GM12873 (cell line): ENCODE data around the gene PRKRIP1.

Experiments
- TF ChIP-seq, protein P1 (sequence below): IDR thresholded peaks from 2 replicates; pipeline ENCODE4 v1.5.1; 2012; ENCODE audit warnings: low read depth, mild to moderate bottlenecking, moderate library complexity, low read length, control low read depth; ENCODE audit not compliant: insufficient read depth; ENCODE audit errors: missing control alignments

The PRKRIP1 gene

DNA sequence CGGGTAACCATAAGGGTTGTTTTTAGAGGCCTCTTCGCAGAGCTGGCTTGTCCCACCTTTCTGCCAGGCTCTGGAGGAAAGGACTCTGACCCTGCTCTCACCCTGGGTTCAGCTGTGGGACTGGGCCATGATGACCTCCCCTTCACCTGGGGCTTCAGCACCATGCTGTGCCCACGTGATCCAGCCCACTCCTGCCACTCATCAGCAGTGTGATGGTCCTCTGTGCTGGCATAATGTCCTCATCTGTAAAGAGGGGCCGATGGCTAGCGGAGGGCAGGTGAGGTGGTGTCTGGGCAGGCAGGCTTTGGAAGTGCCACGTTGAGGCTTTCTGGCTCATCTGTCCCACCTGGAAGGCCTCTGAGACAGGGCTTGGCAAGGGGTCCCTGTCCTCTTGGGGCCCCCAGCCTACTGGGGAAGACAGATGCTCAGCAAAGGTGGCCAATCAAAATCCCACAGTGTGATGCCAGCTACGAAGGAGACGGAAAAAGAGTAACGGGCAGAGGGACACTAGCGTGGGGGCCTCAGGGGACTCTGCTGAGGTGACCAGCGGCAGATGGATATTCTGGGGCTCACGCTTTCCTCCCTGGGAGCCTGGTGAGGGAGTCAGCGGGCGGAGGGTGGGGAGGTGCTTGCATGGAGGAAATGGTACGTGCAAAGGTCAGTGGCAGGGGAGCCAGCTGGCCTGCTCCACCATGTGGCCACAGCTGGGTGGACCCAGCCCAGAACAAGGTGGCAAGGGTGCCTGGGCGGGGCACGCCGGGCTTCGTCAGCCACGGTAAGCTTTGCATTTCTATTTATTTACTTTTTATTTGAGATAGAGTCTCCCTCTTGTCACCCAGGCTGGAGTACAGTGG, 74.0 kb downstream of the PRKRIP1 start:
- TF ChIP-seq, protein P1, sequence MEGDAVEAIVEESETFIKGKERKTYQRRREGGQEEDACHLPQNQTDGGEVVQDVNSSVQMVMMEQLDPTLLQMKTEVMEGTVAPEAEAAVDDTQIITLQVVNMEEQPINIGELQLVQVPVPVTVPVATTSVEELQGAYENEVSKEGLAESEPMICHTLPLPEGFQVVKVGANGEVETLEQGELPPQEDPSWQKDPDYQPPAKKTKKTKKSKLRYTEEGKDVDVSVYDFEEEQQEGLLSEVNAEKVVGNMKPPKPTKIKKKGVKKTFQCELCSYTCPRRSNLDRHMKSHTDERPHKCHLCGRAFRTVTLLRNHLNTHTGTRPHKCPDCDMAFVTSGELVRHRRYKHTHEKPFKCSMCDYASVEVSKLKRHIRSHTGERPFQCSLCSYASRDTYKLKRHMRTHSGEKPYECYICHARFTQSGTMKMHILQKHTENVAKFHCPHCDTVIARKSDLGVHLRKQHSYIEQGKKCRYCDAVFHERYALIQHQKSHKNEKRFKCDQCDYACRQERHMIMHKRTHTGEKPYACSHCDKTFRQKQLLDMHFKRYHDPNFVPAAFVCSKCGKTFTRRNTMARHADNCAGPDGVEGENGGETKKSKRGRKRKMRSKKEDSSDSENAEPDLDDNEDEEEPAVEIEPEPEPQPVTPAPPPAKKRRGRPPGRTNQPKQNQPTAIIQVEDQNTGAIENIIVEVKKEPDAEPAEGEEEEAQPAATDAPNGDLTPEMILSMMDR, result no peak

DNA sequence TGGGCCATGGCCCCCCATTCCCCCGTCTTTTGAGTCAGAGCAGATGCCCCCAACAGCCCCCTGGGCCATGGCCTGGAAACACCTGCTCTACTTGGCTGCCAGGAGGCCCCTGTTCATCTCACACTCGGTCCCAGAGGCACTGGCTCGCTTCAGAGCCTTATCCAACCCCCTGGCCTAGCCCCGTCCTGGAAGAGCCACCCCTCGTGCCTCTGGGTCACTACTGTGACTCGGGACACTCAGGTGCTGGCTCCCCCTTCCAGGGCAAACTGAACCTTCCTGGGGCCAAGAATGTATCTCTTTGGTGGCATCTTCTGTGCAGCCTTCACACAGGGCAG, 75.6 kb downstream of the PRKRIP1 start:
- TF ChIP-seq, protein P1, result no peak

DNA sequence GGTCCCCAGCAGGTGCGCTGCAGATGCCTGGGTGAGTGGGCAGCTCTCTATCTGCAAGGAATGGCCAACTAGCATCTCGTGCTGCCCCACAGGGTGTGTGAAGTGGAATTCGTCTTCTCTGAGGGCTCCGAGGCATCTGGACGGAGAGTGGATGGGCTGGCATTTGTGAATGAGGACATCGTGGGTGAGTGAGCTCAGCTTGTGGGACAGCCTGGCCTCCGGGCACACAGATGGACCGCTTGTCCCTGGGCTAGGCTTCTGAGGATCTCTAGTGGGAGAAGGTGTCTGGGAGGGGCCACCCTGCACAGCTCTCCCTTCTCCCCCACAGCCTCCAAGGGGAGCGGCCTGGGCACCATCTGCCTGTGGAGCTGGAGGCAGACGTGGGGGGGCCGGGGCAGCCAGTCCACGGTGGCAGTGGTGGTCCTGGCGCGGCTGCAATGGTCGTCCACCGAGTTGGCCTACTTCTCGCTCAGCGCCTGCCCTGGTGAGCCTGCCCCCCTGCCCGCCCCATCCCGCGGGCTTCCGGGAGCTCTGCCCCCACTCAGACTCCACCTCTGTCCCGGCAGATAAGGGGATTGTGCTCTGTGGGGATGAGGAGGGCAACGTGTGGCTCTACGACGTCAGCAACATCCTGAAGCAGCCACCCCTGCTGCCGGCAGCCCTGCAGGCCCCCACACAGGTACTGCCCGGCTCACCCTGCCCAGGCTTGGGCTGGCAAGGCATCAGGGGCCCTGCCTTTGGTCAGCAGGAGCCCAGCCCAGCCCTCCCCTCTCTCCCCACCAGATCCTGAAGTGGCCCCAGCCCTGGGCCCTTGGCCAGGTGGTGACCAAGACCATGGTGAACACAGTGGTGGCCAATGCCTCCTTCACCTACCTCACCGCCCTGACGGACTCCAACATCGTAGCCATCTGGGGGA, 76.2 kb downstream of the PRKRIP1 start:
- TF ChIP-seq, protein P1, result no peak

DNA sequence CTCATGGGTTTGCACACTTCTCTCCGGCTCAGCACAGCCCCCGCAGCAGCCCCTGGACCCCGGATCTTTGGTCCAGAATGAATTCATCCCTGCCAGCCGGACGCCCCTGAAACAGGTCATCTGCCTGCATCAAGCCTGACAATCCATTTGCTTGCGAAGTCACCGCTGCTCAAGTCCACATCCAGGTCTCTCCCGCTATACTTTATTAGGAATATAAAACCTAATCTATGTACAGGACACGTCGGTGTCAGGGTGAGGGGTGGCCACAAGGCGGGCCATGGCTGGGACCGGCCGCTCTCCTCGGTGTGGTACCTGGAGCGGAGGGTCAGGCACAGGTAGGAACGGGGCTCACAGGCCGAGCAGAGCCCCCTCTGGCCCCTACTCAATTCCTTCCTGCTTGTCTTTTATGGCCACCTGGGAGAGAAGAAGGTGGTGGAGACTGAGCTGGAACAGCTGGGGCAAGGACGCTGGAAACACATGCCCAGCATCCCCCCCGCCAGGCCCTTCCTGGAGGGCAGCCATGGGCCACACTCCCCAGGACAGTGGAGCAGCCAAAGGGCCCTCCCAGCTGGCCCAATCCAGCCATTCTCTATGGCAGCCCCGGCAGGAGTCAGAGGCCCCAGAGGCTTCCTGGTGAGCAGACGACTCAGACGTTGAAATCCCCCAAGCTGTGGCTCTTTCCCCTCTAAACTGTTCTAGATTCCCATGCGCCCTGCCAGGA, 77.3 kb downstream of the PRKRIP1 start:
- TF ChIP-seq, protein P1, result no peak
